Measurements from ENCODE around the gene ZNF277.

GRCh38 chr7:112362053-112362650, 155.7 kb downstream of the ZNF277 start:
- TF ChIP-seq, protein P1, sequence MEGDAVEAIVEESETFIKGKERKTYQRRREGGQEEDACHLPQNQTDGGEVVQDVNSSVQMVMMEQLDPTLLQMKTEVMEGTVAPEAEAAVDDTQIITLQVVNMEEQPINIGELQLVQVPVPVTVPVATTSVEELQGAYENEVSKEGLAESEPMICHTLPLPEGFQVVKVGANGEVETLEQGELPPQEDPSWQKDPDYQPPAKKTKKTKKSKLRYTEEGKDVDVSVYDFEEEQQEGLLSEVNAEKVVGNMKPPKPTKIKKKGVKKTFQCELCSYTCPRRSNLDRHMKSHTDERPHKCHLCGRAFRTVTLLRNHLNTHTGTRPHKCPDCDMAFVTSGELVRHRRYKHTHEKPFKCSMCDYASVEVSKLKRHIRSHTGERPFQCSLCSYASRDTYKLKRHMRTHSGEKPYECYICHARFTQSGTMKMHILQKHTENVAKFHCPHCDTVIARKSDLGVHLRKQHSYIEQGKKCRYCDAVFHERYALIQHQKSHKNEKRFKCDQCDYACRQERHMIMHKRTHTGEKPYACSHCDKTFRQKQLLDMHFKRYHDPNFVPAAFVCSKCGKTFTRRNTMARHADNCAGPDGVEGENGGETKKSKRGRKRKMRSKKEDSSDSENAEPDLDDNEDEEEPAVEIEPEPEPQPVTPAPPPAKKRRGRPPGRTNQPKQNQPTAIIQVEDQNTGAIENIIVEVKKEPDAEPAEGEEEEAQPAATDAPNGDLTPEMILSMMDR (IDR thresholded peaks at IDR 0.05; ENCODE audit: extremely low read depth in 1 of 2, insufficient read depth in 1 of 2, low read depth in 1 of 2, low read length in 2 of 2): no peak
- no peak for TF ChIP-seq EZH2 (IDR thresholded peaks at IDR 0.05; ENCODE audit: borderline replicate concordance, low read depth, low read length, severe bottlenecking)
- no peak for TF ChIP-seq POLR2A (IDR thresholded peaks at IDR 0.05; ENCODE audit: low read depth, low read length)
- TF ChIP-seq POLR2AphosphoS5 (IDR thresholded peaks at IDR 0.05; ENCODE audit: insufficient read depth, low read depth, low read length): no peak
- no peak for TF ChIP-seq MAX (IDR thresholded peaks at IDR 0.05; ENCODE audit: insufficient read depth, insufficient read length)
- TF ChIP-seq FOS (IDR thresholded peaks at IDR 0.05; ENCODE audit: borderline replicate concordance, insufficient read depth, low read length): no peak

Measured in endothelial cell of umbilical vein (primary cell).